Right renal pelvis (tissue), 4 donors: ENCODE results near the gene GPALPP1. TPM values are rescaled to one million over a fixed set of nuclear protein-coding genes. Genes with fewer than 3 reads are reported as not detected.
"Not testable (repeated sequence)": the region's sequence is repeated elsewhere in the genome, so short reads cannot be mapped to it uniquely, and the experiment has no call there.

Source experiments
- DNase-seq, 4 donors: peaks; one replicate each; pipeline ENCODE4 v3.0.0-alpha.2; 2013; ENCODE audit warnings: low read depth in 4 of 4, low spot score in 3 of 4, missing footprints in 1 of 4
- polyA plus RNA-seq, 4 donors: library from polyadenylated mRNA; unstranded; fragments of 120-200 nt; gene quantifications; one replicate each; pipeline ENCODE4 v1.2.1, GENCODE V29; 2013; ENCODE audit not compliant: insufficient read length in 4 of 4

Gene GPALPP1
- polyA plus RNA-seq, 4 donors: 48.3 to 65.3 (median 57.1) TPM

GRCh38 chr13:45003417-45003816, 14.1 kb downstream of the GPALPP1 start:
- no peak for DNase-seq

GRCh38 chr13:45004096-45004495, 14.8 kb downstream of the GPALPP1 start:
- no peak for DNase-seq

GRCh38 chr13:45007225-45007624, 17.9 kb downstream of the GPALPP1 start:
- DNase-seq: no peak

DNA sequence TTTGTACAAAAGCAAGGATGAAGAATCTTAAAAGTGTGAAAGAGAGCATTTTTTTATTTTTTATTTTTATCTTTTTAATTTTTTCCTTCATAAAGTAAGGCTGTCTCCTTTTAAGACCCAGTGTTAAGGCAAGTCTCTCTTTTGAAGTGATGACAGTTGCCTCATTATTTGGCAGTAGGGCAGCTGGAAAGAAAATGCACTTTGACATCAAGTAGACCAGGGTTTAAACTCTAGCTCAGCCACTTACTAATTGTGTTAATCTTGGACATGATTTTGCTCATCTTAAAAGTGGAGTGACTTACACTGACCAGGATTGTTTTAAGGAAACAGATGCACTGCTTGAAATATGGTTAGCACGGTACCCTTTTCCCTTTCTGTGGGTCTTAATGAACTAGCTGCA, 18.5 kb downstream of the GPALPP1 start:
- DNase-seq: no peak

- DNase-seq: no peak
Measured at GRCh38 chr13:45011198-45011597, 21.9 kb downstream of the GPALPP1 start.

DNA sequence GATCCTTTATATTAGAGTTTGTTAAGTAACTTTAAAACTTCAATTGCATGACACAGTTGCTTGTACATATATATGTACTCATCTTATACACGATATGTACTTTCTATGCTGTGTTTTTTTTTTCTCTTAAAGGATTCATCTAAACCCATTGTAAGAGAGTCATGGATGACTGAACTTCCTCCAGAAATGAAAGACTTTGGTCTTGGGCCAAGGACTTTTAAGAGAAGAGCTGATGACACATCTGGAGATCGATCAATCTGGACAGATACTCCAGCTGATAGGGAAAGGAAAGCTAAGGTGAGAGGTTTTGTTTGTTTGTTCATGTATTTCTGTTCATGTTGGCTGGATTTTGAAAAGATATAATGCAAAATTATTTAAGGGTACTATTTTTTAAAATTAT, 26.0 kb downstream of the GPALPP1 start:
- DNase-seq: no peak

DNA sequence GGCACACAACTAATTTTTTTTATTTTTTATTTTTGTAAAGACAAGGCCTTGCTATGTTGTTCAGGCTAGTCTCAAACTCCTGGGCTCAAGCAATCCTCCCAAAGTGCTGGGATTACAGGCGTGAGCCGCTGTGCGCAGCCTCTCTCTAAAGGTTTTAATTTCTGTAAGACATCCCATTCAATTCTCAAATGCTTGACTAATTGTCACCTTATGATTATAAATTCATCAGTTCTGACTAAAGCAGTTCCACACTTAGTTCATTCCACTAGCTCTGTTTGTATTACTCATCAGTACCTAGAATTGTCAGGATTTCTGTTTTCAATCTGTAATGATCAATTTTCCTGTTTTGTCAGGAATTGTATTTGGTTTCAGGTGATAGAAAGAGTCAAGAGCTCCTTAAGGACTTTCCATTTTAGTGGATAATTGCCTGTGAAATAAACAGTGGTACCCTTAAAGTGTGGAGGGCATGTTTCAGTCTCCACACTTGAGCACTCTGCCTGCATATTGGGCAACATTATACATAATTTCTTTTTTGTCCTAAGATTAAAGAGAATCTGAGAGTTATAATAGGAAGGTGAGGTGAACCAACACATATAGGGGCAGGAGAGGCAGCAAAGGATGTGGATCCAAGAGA, 27.6 kb downstream of the GPALPP1 start:
- DNase-seq: no peak

GRCh38 chr13:45019981-45020380, 30.6 kb downstream of the GPALPP1 start:
- DNase-seq: not testable (repeated sequence)

GRCh38 chr13:45021250-45021649, 31.9 kb downstream of the GPALPP1 start:
- DNase-seq: no peak

DNA sequence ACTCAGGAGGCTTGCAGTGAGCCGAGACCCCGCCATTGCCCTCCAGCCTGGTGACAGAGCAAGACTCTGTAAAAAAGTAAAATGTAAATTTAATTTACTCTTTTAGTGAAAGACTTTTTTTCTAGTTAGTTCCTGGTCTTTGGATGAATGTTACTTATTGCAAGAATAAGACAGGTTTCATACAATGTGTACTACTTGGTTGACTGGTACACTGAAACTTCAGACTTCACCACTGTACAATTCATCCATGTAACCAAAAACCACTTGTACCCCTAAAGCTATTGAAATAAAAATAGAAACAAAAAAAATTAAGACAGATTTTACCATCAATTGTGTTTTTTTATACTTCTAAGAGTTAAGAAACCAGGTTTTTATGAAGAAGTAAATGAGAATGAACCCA, 35.5 kb downstream of the GPALPP1 start:
- DNase-seq: no peak

- DNase-seq: no peak
Measured at GRCh38 chr13:45034342-45034741, 45.0 kb downstream of the GPALPP1 start.

DNA sequence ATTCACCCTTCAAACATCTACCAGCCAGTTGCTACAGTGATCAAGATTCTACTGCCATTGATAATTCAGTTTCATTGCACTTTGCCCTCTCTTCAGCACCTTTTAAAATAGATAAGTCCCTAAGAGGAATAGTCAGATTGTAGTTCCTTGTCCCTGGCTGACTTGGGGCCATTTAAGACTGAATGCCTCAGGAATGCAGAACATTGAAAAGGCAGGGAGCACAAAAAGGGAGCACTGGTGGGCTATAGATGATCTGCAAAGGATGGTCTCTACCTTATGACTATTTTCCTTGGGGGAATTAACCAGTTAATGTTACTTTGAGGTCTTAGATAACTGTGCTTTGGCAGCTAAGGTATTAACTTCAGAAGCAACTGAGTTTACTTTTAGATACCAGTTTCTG, 46.9 kb downstream of the GPALPP1 start:
- DNase-seq: no peak

GRCh38 chr13:45040173-45040572, 50.8 kb downstream of the GPALPP1 start:
- no peak for DNase-seq

GRCh38 chr13:45040622-45041021, 51.3 kb downstream of the GPALPP1 start:
- DNase-seq: no peak

DNA sequence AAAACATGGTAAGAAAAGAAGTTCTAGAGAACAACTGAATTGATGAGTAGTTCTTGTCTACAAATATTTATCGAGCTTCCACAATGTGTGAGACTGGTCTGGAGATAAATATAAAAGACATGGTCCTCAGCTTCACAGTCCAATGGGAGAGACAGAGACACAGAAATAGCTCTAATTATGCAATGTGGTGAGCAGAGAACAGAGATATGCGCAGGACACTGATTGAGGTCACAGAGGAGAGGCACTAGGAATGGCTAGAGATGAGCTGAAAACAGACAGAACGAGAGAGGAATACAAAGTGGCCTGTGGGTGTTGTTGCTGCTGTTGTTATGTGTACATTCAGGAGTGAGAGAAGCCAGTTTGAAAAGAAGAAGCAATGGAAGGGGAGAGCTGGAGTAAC, 53.2 kb downstream of the GPALPP1 start:
- no peak for DNase-seq

- no peak for DNase-seq
Measured at GRCh38 chr13:45046445-45046844, 57.1 kb downstream of the GPALPP1 start.

GRCh38 chr13:45047394-45048310, 58.3 kb downstream of the GPALPP1 start:
- DNase-seq: peak; percentile 53 to 74 (median 71)

DNA sequence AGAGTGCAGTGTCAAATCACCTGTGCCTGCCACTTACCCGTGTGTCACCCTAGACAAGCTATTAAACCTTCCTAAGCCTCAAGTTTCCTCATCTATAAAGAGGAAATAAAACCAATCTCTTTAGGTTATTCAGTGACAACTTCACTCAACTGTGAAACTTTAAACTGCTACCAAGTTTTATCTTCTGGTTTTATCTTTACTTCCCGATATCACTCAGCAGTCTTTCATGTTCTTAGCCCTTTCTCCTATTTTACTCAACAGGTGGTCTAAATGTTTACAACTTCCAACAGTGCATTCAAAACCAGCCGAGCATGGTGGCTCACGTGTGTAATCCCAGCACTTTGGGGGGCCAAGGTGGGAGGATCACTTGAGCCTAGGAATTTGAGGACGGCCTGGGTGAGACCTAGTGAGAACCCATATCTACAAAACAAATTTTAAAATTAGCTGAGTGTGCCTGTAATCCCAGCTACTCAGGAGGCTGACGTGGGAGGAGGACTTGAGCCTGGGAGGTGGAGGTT, 59.6 kb downstream of the GPALPP1 start:
- no peak for DNase-seq

GRCh38 chr13:45049478-45049877, 60.1 kb downstream of the GPALPP1 start:
- no peak for DNase-seq

DNA sequence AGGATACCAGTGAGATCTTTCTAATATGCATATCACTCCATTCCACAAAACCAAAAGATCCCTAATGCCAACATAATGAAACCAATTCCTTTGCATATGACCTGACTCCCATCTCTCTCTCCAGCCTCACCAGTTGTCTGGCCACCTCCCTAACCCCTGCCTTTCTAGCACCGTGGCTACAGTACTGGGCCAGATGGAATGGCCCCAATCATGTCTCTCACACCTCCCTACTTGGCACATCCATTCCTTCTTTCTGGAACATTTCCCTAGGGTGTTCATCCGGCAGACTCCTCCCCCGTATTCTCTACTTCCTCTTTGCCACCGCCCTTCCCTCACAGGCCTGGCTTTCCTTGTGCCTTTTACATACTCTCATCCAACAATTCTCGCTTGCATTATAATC, 62.0 kb downstream of the GPALPP1 start:
- no peak for DNase-seq

DNA sequence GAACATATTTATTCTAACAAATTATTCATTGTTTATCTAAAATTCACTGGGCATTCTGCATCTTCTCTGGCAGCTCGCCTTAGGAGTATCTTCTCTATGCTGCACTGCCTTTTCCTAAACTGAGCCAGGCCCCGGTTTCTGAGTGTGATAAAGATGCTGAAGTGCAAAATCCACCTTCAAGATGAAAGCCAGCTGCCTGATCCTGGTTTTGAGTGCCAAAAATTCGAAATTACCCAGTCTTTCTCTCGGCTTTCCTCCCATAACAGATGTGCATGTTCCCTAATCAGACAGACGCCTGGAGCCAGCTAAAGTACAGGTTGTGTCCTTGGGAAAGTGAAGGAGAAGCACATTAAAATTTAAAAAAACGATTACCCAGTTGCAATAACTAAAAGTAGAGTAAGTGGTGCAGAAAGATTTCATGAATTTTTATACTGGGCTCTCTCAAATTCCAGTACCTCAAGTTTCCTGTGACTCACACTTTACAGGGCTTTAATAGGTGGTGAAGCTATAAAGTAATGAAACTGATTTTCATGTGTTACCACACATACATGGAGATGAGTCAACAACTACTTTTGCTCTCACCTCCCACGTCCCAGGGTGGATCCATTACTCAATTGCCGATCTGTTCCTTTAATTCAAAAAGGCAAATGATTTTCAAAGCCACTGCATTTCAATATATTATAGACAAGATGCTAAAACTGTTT, 66.0 kb downstream of the GPALPP1 start:
- DNase-seq: no peak
